GM12892 (cell line): ENCODE data around the gene RAD51C.
"Not testable (repeated sequence)": the region's sequence is repeated elsewhere in the genome, so short reads cannot be mapped to it uniquely, and the experiment has no call there.

ENCODE experiments used
- DNase-seq: peaks from one replicate; pipeline ENCODE4 v3.0.0; 2011; ENCODE audit not compliant: insufficient read length
- FAIRE-seq: peaks from 2 replicates; lab custom pipeline; 2011; peaks lifted over from hg19 to GRCh38; lab: Jason Lieb, UNC
- POLR2A ChIP-seq: IDR thresholded peaks from 2 replicates; pipeline ENCODE4 v1.6.1; 2011; ENCODE audit warnings: low read depth, low read length, control low read depth
- POLR2AphosphoS5 ChIP-seq: IDR thresholded peaks from 2 replicates; pipeline ENCODE4 v1.6.1; 2011; ENCODE audit warnings: low read depth, low read length, control low read depth
- TAF1 ChIP-seq: IDR thresholded peaks from 2 replicates; pipeline ENCODE4 v1.6.1; 2011; ENCODE audit warnings: low read depth, mild to moderate bottlenecking, control low read depth, low read length, borderline replicate concordance

The RAD51C gene

DNA sequence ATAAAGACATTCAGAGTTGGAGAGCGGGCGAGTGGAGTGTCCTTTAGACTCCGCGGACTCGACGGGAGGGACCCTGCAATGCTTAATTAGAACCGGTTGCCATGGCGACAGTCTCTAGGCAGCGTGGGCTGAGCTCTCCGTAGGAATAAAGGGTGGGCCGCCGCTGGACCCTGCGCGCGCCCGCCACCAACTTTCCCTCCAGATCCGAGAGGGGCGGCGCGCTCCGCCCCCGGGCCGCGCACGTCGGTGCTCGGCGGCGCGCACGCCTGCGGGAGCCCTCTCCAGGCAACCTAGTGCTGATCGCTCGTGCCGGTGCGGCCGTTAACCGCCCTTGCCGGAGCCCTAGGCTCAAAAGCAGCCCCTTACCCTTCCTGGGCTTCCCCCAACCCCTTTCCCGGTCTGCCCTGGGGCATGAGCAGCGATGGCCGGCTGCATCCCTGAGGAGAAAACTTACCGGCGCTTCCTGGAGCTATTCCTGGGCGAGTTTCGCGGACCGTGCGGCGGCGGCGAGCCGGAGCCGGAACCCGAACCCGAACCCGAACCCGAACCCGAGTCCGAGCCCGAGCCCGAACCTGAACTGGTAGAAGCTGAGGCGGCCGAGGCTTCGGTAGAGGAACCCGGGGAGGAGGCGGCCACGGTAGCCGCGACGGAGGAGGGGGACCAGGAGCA is 63.3 kb downstream of the RAD51C start, which contains the start of gene PPM1E:
PPM1E (plus strand) TSS at position 278 of the 669 bp plus-strand sequence.
- TF ChIP-seq POLR2A (no peak), POLR2AphosphoS5 (no peak), TAF1 (no peak)
- peak; percentile 76 for FAIRE-seq
- peak; percentile 69 for DNase-seq

DNA sequence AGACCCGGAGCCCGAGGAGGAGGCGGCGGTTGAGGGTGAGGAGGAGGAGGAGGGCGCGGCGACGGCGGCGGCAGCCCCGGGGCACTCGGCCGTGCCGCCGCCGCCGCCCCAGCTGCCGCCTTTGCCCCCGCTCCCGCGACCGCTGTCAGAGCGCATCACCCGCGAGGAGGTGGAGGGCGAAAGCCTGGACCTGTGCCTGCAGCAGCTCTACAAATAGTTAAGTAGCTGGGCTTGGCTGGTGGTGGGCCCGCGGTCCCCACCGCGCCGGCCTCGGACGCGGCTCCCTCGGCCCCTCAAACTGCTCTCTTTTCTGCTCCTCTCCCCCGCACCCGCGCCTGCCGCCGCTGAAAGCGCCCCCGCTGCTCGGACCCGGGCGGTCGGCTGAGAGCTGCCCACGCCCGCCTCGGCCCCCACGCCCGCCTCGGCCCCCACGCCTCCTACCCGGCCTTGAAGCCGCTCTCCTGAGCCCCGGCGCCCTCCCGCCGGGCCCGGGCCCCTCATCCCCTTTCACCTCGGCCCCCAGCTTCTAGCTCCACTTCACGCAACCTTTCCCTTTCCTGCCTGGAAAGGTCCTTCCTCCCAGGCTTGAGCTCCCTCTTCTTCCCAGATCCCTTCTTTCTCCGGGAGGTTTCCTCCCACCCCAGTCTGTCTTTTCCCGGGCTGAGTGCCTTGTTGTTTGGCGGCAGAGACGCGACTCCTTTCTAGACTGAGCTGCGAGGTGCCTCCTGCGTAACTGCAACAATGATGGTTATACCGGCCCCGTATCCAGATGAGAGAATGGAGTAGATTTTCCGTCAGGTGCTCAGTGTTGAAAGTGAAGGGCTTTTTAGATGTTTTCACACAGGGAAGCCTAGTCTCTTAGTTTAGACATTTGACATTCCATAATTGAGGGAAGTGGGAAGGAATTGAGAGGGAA is 64.1 kb downstream of the RAD51C start:
- TF ChIP-seq POLR2A: no peak
- no peak for TF ChIP-seq POLR2AphosphoS5
- TF ChIP-seq TAF1: no peak
- FAIRE-seq: no peak
- DNase-seq: peak; percentile 33

DNA sequence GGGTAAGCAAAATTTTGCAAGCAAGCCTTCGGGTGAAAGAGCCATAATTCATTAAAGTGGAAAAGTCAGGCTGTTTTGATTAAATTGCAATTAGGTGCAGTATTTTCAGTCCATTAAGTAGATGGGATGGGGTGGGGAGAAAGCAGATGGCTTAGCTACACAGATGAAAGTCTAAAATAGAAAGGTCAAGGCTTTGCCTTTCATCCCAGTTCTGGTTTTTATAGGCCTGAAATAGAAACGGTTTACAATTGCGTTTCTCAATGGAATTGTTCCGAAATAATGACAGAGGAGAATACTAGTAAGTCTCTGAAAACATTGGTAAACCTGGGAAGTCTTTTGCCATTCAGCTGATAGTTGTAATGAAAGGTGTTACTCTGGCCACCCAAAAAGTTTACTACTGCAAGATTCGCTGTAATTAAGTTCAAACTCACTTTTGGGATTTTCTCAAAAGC is 64.8 kb downstream of the RAD51C start:
- FAIRE-seq: no peak
- TF ChIP-seq POLR2A: no peak
- no peak for TF ChIP-seq TAF1
- no peak for TF ChIP-seq POLR2AphosphoS5
- no peak for DNase-seq

DNA sequence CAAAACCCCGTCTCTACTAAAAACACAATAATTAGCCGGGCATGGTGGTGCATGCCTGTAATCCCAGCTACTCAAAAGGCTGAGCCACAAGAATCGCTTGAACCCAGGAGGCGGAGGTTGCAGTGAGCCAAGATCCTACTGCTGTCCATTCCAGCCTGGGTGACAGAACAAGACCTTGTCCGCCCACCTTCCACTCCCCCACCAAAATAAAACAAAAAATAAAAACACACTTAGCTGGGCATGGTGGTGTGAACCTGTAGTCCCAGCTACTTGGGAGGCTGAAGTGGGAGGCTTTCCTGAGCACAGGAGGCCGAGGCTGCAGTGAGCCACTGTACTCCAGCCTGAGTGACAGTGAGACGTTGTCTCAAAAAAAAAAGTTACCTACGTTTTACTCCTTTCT is 66.5 kb downstream of the RAD51C start:
- no peak for FAIRE-seq

DNA sequence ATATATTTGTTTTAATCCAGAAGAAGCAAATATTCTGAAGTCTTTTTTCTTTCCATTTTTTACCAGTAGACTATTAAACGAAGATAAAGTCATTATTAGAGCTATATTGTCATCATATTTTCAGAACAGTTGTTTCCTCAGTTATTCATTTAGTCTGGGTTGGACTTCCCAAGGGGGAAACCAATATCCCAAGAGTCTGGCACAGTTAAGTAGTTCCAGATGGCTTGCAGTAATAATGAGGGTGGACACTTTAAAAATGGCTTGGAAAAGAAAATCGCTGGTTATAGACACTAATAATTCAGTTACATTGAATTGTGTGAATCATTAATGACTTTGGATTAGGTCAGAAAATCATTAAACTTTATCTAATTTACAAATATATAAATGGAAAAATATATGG is 67.1 kb downstream of the RAD51C start:
- DNase-seq (no peak), FAIRE-seq (no peak)
- TF ChIP-seq TAF1 (no peak), POLR2AphosphoS5 (no peak), POLR2A (no peak)

More for the DNA sequence above, 66.5 kb downstream of the RAD51C start:
- TF ChIP-seq POLR2A (no peak), POLR2AphosphoS5 (no peak), TAF1 (no peak)
- DNase-seq: no peak

DNA sequence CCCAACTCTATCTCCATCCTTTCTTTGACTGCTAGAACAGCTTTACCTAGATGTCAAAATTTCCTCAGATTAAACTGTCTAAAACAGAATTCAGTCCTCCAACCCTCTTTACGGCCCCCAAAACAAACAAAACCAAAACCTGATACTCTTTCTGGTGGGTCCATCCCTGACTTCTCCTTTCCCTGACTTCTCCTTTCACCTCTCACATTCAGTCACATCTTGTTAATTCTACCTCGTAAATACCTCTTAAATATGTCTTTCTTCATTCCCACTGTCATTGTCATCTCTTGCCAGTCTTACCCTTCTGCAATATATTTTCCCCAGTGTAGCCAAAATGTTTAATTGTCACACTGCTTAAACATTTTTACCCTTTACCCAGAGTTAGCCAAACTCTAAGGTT is 67.8 kb downstream of the RAD51C start:
- TF ChIP-seq POLR2A (no peak), POLR2AphosphoS5 (no peak), TAF1 (no peak)
- FAIRE-seq: no peak
- DNase-seq: no peak

DNA sequence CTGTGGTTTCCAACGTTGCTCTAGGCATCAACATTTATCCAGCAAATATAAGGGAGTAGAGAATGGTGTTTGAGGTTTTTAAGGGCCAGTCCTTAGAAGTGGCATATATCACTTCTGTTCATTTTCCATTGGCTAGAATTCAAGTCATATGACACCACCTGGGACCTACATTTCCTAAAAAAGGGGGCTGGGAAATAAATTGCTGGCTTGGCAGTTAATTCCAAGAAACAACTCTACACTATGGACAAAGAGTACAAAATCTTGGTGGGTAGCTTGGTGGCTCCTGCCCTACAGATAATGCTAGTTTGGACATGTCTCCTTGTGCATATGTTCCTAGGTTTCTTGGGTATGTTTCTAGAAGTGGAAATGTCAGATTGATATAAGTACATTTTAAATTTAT is 70.9 kb downstream of the RAD51C start:
- DNase-seq (no peak), FAIRE-seq (no peak)
- TF ChIP-seq POLR2AphosphoS5 (no peak), POLR2A (no peak), TAF1 (no peak)

DNA sequence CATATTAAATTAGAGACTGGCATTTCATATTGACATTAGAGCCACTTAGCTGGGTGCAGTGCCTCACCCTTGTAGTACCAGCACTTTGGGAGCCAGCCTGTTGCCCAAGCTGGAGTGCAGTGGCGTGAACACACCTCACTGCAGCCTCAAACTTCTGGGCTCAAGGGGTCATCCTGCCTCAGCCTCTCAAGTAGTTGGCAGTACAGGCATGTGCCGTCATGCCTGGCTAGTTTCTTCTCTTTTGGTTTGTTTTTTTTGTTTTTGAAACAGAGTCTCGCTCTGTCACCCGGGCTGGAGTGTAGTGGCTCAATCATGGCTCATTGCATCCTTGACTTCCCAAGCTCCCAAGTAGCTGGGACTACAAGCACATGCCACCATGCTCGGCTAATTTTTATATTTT is 72.0 kb downstream of the RAD51C start:
- FAIRE-seq (no peak), DNase-seq (no peak)
- TF ChIP-seq TAF1: no peak
- TF ChIP-seq POLR2AphosphoS5: no peak
- no peak for TF ChIP-seq POLR2A

DNA sequence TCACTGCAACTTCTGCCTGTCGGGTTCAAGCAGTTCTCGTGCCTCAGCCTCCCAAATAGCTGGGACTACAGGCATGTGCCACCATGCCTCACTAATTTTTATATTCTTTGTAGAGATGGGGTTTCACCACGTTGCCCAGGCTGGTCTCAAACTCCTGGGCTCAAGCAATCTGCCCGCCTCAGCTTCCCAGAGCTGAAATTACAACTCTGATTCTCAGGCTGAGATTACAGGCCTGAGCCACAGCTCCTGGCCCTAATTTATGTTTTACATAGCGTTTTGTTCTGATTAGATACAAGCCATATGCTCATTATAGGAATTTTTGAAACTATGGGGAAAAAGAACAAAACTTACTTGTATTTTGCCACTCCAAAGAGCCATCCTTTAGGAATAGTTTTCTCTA is 86.1 kb downstream of the RAD51C start:
- not testable (repeated sequence) for DNase-seq, FAIRE-seq

DNA sequence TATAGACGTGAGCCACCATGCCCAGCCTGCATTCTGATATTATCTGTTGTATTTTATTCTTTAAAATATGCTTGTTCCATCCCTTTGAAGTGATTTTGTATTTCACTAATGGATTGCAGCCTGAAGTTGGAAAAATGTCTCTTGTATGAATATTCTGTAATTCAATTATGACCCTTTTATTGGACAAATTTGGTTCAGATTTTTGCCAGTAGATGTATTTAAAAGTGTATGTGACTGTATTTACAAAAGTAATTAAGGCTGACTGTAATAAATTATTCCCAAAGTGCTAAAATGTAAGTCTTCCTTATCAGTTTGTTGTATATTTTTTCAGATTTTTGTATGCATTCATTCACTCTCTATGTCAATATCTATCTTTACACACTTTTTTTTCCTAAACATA is 87.0 kb downstream of the RAD51C start:
- FAIRE-seq (no peak), DNase-seq (no peak)
- TF ChIP-seq POLR2A (no peak), TAF1 (no peak), POLR2AphosphoS5 (no peak)

DNA sequence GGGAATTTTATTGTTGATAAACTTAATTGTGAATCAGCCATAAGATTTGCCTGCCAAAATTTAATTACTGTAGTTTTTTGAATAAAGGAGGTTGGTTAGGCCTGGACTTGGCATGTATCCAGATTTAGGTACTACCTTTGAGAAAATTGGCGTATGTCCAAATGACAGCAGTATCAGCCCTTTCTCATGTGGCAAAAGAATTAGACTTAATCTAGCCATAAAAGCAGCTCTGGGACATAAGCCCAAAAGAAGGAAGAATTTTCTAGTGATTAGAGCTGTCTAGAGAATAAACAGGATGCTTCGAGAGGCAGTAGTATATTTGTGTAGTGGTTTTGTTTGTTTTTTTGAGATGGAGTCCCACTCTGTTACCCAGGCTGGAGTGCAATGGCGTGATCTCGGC is 91.0 kb downstream of the RAD51C start:
- DNase-seq (no peak), FAIRE-seq (no peak)
- TF ChIP-seq TAF1 (no peak), POLR2A (no peak), POLR2AphosphoS5 (no peak)
